ENCODE measurements around the gene PARP15.

DNA sequence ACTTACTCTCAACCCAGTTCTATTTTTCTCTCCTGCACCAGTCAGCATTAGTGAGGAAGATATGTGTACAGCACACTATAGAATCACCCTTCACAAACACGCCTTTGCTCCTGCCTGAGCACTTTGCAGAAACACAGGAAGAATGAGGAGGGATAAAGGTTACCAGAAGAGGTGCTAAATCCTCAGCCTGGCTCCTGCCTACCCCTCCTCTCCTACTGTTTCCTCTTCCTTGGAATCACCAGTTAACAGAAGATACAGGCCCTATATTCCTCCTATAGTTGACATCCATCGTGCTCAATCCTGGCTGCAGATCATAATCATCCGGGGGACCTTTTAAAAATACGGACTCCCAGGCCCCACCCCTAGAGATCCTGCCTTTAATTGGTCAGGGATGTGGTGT lies 28.9 kb downstream of the PARP15 start:
- TF ChIP-seq POLR2AphosphoS5 (IDR thresholded peaks at IDR 0.05) (no peak), EP300 (IDR thresholded peaks at IDR 0.05) (no peak)
- TF ChIP-seq, protein P1, sequence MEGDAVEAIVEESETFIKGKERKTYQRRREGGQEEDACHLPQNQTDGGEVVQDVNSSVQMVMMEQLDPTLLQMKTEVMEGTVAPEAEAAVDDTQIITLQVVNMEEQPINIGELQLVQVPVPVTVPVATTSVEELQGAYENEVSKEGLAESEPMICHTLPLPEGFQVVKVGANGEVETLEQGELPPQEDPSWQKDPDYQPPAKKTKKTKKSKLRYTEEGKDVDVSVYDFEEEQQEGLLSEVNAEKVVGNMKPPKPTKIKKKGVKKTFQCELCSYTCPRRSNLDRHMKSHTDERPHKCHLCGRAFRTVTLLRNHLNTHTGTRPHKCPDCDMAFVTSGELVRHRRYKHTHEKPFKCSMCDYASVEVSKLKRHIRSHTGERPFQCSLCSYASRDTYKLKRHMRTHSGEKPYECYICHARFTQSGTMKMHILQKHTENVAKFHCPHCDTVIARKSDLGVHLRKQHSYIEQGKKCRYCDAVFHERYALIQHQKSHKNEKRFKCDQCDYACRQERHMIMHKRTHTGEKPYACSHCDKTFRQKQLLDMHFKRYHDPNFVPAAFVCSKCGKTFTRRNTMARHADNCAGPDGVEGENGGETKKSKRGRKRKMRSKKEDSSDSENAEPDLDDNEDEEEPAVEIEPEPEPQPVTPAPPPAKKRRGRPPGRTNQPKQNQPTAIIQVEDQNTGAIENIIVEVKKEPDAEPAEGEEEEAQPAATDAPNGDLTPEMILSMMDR (IDR thresholded peaks at IDR 0.05), result no peak

Measured in gastroesophageal sphincter (tissue), 3 donors.